ENCODE results near the gene BCAN. TPM values are rescaled to one million over a fixed set of nuclear protein-coding genes. Genes with fewer than 3 reads are reported as not detected.
A peak's percentile ranks its signal among the peaks of the same experiment; 100 is the strongest.

Gene BCAN
- total and polyA plus RNA-seq, 2 of the 8 experiments (the other 6 are each of a cell fraction or from before 2014, with no cell fraction given), result 4.5 to 24.0 TPM

DNA sequence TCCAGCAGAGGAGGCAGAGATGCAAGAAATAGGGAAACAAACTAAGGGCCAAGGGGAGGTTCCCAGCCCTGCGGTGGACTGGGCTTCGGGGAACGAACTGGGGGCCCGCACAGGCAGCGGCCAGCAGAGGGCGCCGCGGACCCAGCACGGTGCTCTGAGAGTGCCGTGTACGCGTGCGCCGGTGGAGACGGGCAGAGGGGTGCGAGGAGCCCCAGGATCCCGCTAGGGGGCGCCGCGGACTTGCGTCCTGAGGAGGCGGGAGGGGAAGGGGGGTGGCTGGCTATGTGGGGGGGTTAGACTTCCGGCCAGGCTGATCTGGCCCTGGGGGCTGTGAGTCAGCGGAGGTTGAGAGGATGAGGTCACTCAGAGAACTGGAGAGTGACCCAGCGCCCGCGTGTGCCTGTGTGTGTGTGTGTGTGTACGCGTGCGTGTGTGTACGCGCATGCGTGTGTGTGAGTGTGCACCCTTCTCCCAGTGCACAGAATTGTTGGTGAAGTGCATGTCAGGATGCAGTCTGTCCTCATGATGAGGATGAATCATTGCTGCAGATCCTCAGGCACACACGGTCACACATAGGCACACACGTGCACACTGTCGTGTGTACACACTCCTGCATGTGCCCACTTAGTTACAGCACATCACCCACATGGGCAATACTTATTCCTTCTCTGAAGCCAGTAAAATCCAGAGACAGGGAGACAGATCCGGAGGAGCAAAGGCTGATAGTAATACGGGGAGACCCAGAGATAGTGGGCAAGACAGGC, 18.3 kb downstream of the BCAN start (continued):
- TF ChIP-seq, protein P1, sequence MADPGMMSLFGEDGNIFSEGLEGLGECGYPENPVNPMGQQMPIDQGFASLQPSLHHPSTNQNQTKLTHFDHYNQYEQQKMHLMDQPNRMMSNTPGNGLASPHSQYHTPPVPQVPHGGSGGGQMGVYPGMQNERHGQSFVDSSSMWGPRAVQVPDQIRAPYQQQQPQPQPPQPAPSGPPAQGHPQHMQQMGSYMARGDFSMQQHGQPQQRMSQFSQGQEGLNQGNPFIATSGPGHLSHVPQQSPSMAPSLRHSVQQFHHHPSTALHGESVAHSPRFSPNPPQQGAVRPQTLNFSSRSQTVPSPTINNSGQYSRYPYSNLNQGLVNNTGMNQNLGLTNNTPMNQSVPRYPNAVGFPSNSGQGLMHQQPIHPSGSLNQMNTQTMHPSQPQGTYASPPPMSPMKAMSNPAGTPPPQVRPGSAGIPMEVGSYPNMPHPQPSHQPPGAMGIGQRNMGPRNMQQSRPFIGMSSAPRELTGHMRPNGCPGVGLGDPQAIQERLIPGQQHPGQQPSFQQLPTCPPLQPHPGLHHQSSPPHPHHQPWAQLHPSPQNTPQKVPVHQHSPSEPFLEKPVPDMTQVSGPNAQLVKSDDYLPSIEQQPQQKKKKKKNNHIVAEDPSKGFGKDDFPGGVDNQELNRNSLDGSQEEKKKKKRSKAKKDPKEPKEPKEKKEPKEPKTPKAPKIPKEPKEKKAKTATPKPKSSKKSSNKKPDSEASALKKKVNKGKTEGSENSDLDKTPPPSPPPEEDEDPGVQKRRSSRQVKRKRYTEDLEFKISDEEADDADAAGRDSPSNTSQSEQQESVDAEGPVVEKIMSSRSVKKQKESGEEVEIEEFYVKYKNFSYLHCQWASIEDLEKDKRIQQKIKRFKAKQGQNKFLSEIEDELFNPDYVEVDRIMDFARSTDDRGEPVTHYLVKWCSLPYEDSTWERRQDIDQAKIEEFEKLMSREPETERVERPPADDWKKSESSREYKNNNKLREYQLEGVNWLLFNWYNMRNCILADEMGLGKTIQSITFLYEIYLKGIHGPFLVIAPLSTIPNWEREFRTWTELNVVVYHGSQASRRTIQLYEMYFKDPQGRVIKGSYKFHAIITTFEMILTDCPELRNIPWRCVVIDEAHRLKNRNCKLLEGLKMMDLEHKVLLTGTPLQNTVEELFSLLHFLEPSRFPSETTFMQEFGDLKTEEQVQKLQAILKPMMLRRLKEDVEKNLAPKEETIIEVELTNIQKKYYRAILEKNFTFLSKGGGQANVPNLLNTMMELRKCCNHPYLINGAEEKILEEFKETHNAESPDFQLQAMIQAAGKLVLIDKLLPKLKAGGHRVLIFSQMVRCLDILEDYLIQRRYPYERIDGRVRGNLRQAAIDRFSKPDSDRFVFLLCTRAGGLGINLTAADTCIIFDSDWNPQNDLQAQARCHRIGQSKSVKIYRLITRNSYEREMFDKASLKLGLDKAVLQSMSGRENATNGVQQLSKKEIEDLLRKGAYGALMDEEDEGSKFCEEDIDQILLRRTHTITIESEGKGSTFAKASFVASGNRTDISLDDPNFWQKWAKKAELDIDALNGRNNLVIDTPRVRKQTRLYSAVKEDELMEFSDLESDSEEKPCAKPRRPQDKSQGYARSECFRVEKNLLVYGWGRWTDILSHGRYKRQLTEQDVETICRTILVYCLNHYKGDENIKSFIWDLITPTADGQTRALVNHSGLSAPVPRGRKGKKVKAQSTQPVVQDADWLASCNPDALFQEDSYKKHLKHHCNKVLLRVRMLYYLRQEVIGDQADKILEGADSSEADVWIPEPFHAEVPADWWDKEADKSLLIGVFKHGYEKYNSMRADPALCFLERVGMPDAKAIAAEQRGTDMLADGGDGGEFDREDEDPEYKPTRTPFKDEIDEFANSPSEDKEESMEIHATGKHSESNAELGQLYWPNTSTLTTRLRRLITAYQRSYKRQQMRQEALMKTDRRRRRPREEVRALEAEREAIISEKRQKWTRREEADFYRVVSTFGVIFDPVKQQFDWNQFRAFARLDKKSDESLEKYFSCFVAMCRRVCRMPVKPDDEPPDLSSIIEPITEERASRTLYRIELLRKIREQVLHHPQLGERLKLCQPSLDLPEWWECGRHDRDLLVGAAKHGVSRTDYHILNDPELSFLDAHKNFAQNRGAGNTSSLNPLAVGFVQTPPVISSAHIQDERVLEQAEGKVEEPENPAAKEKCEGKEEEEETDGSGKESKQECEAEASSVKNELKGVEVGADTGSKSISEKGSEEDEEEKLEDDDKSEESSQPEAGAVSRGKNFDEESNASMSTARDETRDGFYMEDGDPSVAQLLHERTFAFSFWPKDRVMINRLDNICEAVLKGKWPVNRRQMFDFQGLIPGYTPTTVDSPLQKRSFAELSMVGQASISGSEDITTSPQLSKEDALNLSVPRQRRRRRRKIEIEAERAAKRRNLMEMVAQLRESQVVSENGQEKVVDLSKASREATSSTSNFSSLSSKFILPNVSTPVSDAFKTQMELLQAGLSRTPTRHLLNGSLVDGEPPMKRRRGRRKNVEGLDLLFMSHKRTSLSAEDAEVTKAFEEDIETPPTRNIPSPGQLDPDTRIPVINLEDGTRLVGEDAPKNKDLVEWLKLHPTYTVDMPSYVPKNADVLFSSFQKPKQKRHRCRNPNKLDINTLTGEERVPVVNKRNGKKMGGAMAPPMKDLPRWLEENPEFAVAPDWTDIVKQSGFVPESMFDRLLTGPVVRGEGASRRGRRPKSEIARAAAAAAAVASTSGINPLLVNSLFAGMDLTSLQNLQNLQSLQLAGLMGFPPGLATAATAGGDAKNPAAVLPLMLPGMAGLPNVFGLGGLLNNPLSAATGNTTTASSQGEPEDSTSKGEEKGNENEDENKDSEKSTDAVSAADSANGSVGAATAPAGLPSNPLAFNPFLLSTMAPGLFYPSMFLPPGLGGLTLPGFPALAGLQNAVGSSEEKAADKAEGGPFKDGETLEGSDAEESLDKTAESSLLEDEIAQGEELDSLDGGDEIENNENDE (IDR thresholded peaks at IDR 0.05; ENCODE audit: insufficient replicate concordance, low read length), result no peak
- TF ChIP-seq SIRT6 (IDR thresholded peaks at IDR 0.05; ENCODE audit: low read length), result no peak
- TF ChIP-seq ZNF274 (IDR thresholded peaks at IDR 0.05; ENCODE audit: borderline replicate concordance, extremely low read depth, low read length), result no peak
- peak; percentile 94 for TF ChIP-seq TAF7 (optimal IDR thresholded peaks at IDR 0.05; ENCODE audit: borderline replicate concordance, low read depth, low read length)
- no peak for TF ChIP-seq RBBP5 (IDR thresholded peaks at IDR 0.05; ENCODE audit: borderline replicate concordance, low read depth, low read length)
- TF ChIP-seq SIN3A (conservative IDR thresholded peaks at IDR 0.05 in 1 of 2, IDR thresholded peaks at IDR 0.05 in 1 of 2; ENCODE audit: low read depth in 1 of 2, low read length in 2 of 2), result peak in 1 of 2 experiments; percentile 80; a peak in 2 of 4 replicates
- TF ChIP-seq, protein P2, sequence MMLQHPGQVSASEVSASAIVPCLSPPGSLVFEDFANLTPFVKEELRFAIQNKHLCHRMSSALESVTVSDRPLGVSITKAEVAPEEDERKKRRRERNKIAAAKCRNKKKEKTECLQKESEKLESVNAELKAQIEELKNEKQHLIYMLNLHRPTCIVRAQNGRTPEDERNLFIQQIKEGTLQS (IDR thresholded peaks at IDR 0.05; ENCODE audit: insufficient read depth, low read depth, low read length), result peak; percentile 59; the same call in 1 of the 2 replicates
- no peak for TF ChIP-seq KDM4A (IDR thresholded peaks at IDR 0.05; ENCODE audit: low read depth, low read length, severe bottlenecking)
- no peak for TF ChIP-seq CEBPB (IDR thresholded peaks at IDR 0.05; ENCODE audit: low read depth, low read length)

Data from H1 (cell line).